ENCODE results near the gene TCTN2. TPM values are rescaled to one million over a fixed set of nuclear protein-coding genes. Genes with fewer than 3 reads are reported as not detected.

Gene TCTN2
- total RNA-seq (2022; extraction: Qiagen RNA extraction; ENCODE audit: low read depth) = 11.4 to 15.1 TPM (median 12.8 TPM) in 5 replicates

DNA sequence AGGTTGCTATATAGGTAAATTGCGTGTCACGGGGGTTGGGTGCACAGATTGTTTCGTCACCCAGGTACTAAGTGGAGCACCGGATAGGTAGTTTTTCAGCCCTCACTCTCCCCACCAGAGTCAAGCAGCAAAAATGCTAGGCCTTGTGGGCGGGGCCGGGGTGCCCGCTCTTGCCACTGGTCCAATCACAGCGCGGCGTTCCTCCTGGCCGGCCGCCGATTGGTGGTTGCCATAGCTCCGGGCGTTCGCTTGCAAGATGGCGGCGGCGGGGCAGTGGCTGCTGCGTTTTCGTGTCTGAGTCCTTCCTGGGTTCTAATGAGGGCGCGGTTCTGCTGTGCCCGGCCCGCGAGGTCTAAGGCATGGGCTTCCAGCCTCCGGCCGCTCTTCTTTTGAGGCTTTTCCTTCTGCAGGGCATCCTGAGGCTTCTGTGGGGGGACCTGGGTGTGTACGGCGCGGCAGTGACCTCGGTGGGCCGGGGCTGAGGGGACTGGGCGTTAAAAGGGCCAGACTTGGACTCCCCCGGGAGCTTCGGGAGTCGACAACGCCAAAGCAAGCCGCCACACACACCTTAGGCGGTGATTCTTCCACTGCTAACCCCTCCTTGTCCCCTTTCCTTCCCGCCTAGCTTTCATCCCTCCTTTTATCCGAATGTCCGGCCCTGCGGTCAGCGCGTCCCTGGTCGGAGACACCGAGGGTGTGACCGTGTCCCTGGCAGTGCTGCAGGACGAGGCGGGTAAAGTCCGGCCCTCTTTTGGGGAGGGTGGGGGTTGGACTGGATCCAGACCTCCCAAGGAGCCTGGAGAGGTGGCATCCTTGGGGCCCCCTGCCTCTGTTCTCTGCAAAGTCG, at the start of gene TCTN2:
Gene TCTN2 (plus strand): TSS at position 232 of the 847 bp plus-strand sequence. CDS start 128 bp downstream, at position 360.

DNA sequence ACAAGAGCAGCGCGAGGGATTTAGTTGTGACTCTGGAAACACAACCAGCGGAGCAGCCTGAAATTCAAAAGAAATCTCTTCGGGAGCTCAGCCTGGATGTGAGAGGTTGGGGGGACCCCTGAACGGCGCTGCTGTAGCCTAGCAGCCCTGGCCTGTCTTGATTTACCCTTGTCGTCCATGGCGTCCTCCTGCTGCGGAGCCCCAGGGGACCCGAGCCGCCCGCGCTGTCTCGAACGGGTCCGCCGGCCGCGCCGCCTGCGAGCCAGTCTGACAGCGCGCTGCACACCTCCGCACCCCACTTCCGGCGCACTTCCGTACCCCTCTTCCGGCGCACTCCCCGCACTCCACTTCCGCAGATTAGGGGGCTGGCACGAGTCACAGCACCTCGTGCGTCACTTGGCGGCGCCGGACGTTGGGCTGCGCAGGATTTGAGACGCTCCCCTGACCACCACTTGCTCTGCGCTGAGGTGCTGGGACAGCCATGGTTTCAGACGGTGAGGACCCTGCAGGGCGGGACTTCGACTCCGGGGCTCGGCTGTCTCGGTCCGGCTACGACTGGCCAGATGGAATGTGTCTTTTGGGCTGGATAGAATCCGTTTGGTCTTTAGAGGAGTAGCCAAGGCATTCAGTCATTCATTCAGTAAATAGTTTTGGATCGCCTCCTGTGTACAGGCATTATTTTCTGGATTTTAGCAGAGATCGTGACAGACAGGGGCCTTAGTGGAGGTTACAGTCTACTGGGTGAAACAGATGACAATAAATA, 37.4 kb upstream of the TCTN2 start, which contains the start of the genes EIF2B1 and GTF2H3:
Gene EIF2B1 (minus strand): TSS at position 308 of the 763 bp plus-strand sequence. CDS start 129 bp downstream, at position 179.
Gene GTF2H3 (plus strand): TSS at position 451 of the 763 bp plus-strand sequence. CDS start 31 bp downstream, at position 482.

Other genes with a start within 250 kb of the TCTN2 start
- gene RILPL2, start 234.4 kb upstream of the TCTN2 start, total RNA-seq (2022; extraction: Qiagen RNA extraction; ENCODE audit: low read depth) = 1.5 to 1.7 TPM (median 1.7 TPM) in 5 replicates
- 16.9 to 20.6 TPM (median 19.1 TPM) in 5 replicates for gene SNRNP35, start 213.0 kb upstream of the TCTN2 start, total RNA-seq (2022; extraction: Qiagen RNA extraction; ENCODE audit: low read depth)
- gene RILPL1, start 137.4 kb upstream of the TCTN2 start, total RNA-seq (2022; extraction: Qiagen RNA extraction; ENCODE audit: low read depth) = 8.3 to 14.6 TPM (median 12.2 TPM) in 5 replicates
- 179 to 207 TPM (median 187 TPM) in 5 replicates for gene TMED2, start 86.6 kb upstream of the TCTN2 start, total RNA-seq (2022; extraction: Qiagen RNA extraction; ENCODE audit: low read depth)
- 32.6 to 35.8 TPM (median 33.5 TPM) in 5 replicates for gene DDX55, start 69.0 kb upstream of the TCTN2 start, total RNA-seq (2022; extraction: Qiagen RNA extraction; ENCODE audit: low read depth)
- 33.1 to 38.5 TPM (median 35.9 TPM) in 5 replicates for gene EIF2B1, start 37.4 kb upstream of the TCTN2 start, total RNA-seq (2022; extraction: Qiagen RNA extraction; ENCODE audit: low read depth)
- 22.6 to 45.8 TPM (median 26.8 TPM) in 5 replicates for gene GTF2H3, start 37.3 kb upstream of the TCTN2 start, total RNA-seq (2022; extraction: Qiagen RNA extraction; ENCODE audit: low read depth)
- 17.2 to 25.2 TPM (median 23.9 TPM) in 5 replicates for gene ATP6V0A2, start 41.2 kb downstream of the TCTN2 start, total RNA-seq (2022; extraction: Qiagen RNA extraction; ENCODE audit: low read depth)
- gene DNAH10, start 91.2 kb downstream of the TCTN2 start, total RNA-seq (2022; extraction: Qiagen RNA extraction; ENCODE audit: low read depth) = 0.15 to 0.36 TPM (median 0.19 TPM) in 5 replicates

Data from A549 treated with CpdA at 1 μM for 4 hours (cell line).